HG03439 (cell line): ENCODE measurements around the gene VTI1A.
A peak's percentile ranks its signal among the peaks of the same experiment; 100 is the strongest.

Source experiments
- ATAC-seq: cut with Tn5 transposase; IDR thresholded peaks from one replicate; pipeline ENCODE4 v1.9.1; 2021; ENCODE audit warnings: mild to moderate bottlenecking, moderate library complexity; ENCODE audit not compliant: unreplicated experiment

VTI1A gene

GRCh38 chr10:112821038-112821437 lies 374.0 kb downstream of the VTI1A start:
- no peak for ATAC-seq

GRCh38 chr10:112821663-112822062 lies 374.6 kb downstream of the VTI1A start:
- no peak for ATAC-seq

GRCh38 chr10:112823007-112823406 lies 376.0 kb downstream of the VTI1A start:
- ATAC-seq = no peak

- ATAC-seq = no peak
These were observed 376.6 kb downstream of the VTI1A start for GRCh38 chr10:112823604-112824003.

GRCh38 chr10:112826018-112826697 lies 379.1 kb downstream of the VTI1A start:
- ATAC-seq = no peak

GRCh38 chr10:112827086-112827485 lies 380.1 kb downstream of the VTI1A start:
- ATAC-seq = no peak

- ATAC-seq = no peak
These were observed 380.9 kb downstream of the VTI1A start for GRCh38 chr10:112827951-112828350.

- ATAC-seq = no peak
These were observed 384.8 kb downstream of the VTI1A start for GRCh38 chr10:112831859-112832258.

GRCh38 chr10:112832361-112832878 lies 385.4 kb downstream of the VTI1A start:
- no peak for ATAC-seq

GRCh38 chr10:112832959-112833358 lies 385.9 kb downstream of the VTI1A start:
- ATAC-seq = no peak

- no peak for ATAC-seq
These were observed 387.8 kb downstream of the VTI1A start for GRCh38 chr10:112834751-112835181.

- no peak for ATAC-seq
These were observed 388.3 kb downstream of the VTI1A start for GRCh38 chr10:112835217-112835715.

GRCh38 chr10:112835944-112836451 lies 389.0 kb downstream of the VTI1A start:
- no peak for ATAC-seq

- no peak for ATAC-seq
These were observed 391.9 kb downstream of the VTI1A start for GRCh38 chr10:112838784-112839481.

- no peak for ATAC-seq
These were observed 393.1 kb downstream of the VTI1A start for GRCh38 chr10:112839928-112840654.

- ATAC-seq = no peak
These were observed 394.5 kb downstream of the VTI1A start for GRCh38 chr10:112841549-112841948.

- peak; percentile 67 for ATAC-seq
These were observed 395.9 kb downstream of the VTI1A start for GRCh38 chr10:112842832-112843360.

- no peak for ATAC-seq
These were observed 396.6 kb downstream of the VTI1A start for GRCh38 chr10:112843623-112844022.

GRCh38 chr10:112844681-112845544 lies 397.9 kb downstream of the VTI1A start:
- no peak for ATAC-seq

GRCh38 chr10:112847778-112848177 lies 400.8 kb downstream of the VTI1A start:
- no peak for ATAC-seq
